ENCODE measurements around the gene COPS3.

COPS3 gene

DNA sequence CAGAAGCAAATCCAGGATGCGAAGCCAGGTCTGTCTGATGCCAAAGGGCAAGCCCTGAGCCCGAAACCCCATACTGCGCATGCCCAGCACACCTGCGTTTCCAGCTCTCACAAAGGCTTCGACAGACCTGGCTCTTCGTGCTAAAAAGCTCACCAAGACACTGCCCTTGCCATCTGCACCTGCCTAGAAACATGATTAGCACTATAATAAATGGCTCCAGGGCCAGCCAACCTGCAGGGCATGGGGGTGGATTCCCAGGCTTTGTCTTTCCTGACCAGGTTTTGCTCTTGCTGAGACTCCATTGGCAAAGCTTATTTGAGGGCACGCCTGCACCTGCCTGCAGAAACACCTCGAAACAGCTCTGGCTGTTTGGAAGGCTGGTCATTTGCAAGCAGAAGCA is 60.5 kb downstream of the COPS3 start:
- H3K4me1 ChIP-seq (ENCODE audit: control insufficient read depth, insufficient read depth, low read length, poor library complexity, severe bottlenecking) = no peaks in the 10 kb centered on the region
- H3K27me3 ChIP-seq (replicated peaks; ENCODE audit: control insufficient read depth, insufficient read depth, low read length, poor library complexity, severe bottlenecking) = no peaks in the 10 kb centered on the region
- no peaks in the 10 kb centered on the region for H3K9me3 ChIP-seq (ENCODE audit: control insufficient read depth, low read length)
- peaks cover 94% of the 10 kb centered on the region for H3K36me3 ChIP-seq (ENCODE audit: control insufficient read depth, insufficient read depth, low read length)
- no peak for DNase-seq
- H3K27ac ChIP-seq (ENCODE audit: insufficient read depth, low read length, poor library complexity, severe bottlenecking) = no peak overlapping the region
- no peak overlapping the region for H3K4me3 ChIP-seq (ENCODE audit: insufficient read depth, low read depth, low read length, poor library complexity, severe bottlenecking)

DNA sequence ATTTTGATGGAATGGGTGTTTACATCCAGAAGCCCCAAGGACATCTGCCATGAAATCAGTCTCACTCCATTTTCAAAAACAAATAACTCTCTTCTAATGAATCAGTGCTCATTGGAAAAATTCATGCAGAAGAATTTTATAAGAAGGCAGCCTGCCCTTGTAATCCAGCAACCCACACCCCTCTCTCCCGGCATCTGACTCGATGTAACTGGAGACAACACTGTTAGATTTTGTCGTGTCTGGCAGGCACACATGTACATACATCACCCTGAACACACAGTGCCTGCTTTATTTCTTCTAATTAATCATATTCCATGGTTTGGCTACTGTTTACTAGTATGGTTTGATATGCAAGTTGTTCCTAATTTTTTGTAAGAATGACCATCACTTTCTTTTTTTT is 63.1 kb downstream of the COPS3 start:
- H3K27ac ChIP-seq (ENCODE audit: insufficient read depth, low read length, poor library complexity, severe bottlenecking) = no peak overlapping the region

DNA sequence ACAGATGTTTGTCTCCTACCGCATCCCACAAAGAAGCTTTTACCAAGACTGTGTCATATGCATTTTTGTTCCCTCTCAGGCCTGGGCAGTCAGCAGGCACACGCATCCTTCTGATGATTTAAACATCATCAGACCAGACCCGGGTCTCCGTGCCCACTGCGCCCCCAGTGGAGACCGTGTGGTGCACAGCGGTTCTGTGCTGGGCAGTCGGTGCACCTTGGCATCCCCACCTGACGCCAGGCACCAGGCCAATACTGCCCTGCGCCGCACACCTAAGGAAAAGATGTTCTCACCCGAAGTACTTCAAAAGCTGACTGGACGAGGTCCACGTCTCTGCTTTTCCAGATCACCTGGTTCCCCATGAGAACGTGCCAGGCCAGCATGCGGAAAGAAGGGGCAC is 64.3 kb downstream of the COPS3 start:
- Histone ChIP-seq H3K4me3 (ENCODE audit: insufficient read depth, low read depth, low read length, poor library complexity, severe bottlenecking) (no peak overlapping the region), H3K36me3 (ENCODE audit: control insufficient read depth, insufficient read depth, low read length) (peaks cover 82% of the 10 kb centered on the region), H3K4me1 (ENCODE audit: control insufficient read depth, insufficient read depth, low read length, poor library complexity, severe bottlenecking) (no peaks in the 10 kb centered on the region), H3K27me3 (replicated peaks; ENCODE audit: control insufficient read depth, insufficient read depth, low read length, poor library complexity, severe bottlenecking) (no peaks in the 10 kb centered on the region), H3K27ac (ENCODE audit: insufficient read depth, low read length, poor library complexity, severe bottlenecking) (no peak overlapping the region), H3K9me3 (ENCODE audit: control insufficient read depth, low read length) (no peaks in the 10 kb centered on the region)
- DNase-seq = no peak

More for the DNA sequence above, 63.1 kb downstream of the COPS3 start:
- H3K36me3 ChIP-seq (ENCODE audit: control insufficient read depth, insufficient read depth, low read length) = peaks cover 90% of the 10 kb centered on the region
- no peak overlapping the region for H3K4me3 ChIP-seq (ENCODE audit: insufficient read depth, low read depth, low read length, poor library complexity, severe bottlenecking)
- no peaks in the 10 kb centered on the region for H3K9me3 ChIP-seq (ENCODE audit: control insufficient read depth, low read length)
- no peaks in the 10 kb centered on the region for H3K27me3 ChIP-seq (replicated peaks; ENCODE audit: control insufficient read depth, insufficient read depth, low read length, poor library complexity, severe bottlenecking)
- no peak for DNase-seq
- H3K4me1 ChIP-seq (ENCODE audit: control insufficient read depth, insufficient read depth, low read length, poor library complexity, severe bottlenecking) = no peaks in the 10 kb centered on the region

DNA sequence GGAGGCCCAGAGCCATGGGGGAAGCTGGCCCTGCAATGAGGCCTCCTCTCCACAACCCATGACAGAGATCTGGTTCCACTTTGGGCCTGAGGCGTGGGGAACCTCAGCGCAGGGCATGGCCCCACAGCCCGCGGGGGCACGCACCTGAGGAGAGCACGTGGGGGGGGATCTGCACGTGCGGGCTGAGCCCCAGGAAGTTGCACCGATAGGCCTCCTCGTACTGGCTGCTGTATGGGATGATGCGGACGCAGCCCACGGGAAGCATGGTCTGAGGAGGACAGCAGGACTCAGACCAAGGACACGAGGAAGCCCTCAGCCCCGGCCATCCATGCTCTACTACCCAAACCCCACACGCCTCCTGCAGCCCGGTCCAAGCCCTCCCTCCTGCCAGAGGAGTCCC is 64.8 kb downstream of the COPS3 start:
- no peaks in the 10 kb centered on the region for H3K9me3 ChIP-seq (ENCODE audit: control insufficient read depth, low read length)
- H3K4me1 ChIP-seq (ENCODE audit: control insufficient read depth, insufficient read depth, low read length, poor library complexity, severe bottlenecking) = no peaks in the 10 kb centered on the region
- DNase-seq = no peak
- H3K27me3 ChIP-seq (replicated peaks; ENCODE audit: control insufficient read depth, insufficient read depth, low read length, poor library complexity, severe bottlenecking) = no peaks in the 10 kb centered on the region
- H3K27ac ChIP-seq (ENCODE audit: insufficient read depth, low read length, poor library complexity, severe bottlenecking) = no peak overlapping the region
- peaks cover 77% of the 10 kb centered on the region for H3K36me3 ChIP-seq (ENCODE audit: control insufficient read depth, insufficient read depth, low read length)
- no peak overlapping the region for H3K4me3 ChIP-seq (ENCODE audit: insufficient read depth, low read depth, low read length, poor library complexity, severe bottlenecking)

DNA sequence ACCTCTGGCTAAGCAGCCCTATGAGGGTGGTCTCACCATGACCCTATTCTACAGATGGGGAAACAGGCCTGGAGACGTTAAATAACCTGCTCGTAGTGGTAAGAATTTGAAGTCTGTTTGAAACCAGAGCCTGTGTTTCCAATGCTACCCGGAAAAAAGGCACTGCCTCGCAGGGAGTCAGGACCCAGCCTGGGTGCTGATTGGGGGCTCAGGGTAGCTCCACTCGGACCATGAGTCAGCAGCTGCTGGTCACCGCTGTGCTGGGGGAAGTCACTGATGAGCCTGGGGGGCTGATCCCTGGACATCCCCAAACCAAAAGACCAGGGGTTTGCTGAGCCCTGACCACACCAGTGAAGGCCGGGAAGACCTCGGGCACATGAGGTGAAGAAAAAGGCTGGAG is 65.5 kb downstream of the COPS3 start:
- H3K27me3 ChIP-seq (replicated peaks; ENCODE audit: control insufficient read depth, insufficient read depth, low read length, poor library complexity, severe bottlenecking) = no peaks in the 10 kb centered on the region
- DNase-seq = no peak
- H3K9me3 ChIP-seq (ENCODE audit: control insufficient read depth, low read length) = no peaks in the 10 kb centered on the region
- no peak overlapping the region for H3K4me3 ChIP-seq (ENCODE audit: insufficient read depth, low read depth, low read length, poor library complexity, severe bottlenecking)
- H3K4me1 ChIP-seq (ENCODE audit: control insufficient read depth, insufficient read depth, low read length, poor library complexity, severe bottlenecking) = no peaks in the 10 kb centered on the region
- H3K27ac ChIP-seq (ENCODE audit: insufficient read depth, low read length, poor library complexity, severe bottlenecking) = no peak overlapping the region
- peaks cover 70% of the 10 kb centered on the region for H3K36me3 ChIP-seq (ENCODE audit: control insufficient read depth, insufficient read depth, low read length)

DNA sequence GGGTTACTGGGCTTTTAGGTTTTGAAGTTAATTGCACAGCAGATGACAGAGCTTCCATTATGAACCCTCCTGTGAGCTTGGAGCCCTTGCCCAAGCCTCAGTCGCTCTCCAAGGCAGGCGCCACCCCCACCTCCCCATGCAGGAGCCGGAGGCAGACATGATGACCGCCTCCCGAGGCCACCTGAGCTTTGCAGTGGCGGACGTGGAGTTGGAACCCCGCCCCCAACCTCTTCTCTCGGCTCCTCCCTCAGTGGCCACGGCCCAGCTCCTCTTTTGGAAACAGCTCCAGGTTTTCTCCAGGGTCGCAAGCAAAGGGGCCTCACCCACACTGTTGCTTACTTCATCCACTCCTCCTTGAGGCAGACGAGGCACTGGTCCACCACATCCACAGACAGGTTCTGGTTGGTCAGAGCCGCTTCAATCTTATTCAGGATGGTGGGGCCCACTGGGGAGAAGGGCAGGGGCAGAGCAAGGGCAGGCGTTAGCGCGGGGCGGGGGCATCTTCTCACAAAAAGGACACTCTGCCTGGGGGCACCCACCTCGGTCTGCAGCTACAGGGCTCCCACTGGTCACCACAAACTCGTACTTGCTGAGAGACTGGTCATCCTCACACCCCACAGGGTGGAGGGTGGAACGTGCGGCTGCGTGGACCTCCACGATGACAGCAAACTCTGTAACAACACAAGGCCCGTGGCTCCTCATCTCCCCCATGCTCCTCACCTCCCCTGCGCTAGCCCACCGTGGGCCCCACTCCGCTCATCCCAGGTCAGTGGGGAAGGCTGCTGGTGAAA is 66.2 kb downstream of the COPS3 start:
- no peak overlapping the region for H3K4me3 ChIP-seq (ENCODE audit: insufficient read depth, low read depth, low read length, poor library complexity, severe bottlenecking)
- no peaks in the 10 kb centered on the region for H3K4me1 ChIP-seq (ENCODE audit: control insufficient read depth, insufficient read depth, low read length, poor library complexity, severe bottlenecking)
- DNase-seq = no peak
- no peaks in the 10 kb centered on the region for H3K9me3 ChIP-seq (ENCODE audit: control insufficient read depth, low read length)
- H3K36me3 ChIP-seq (ENCODE audit: control insufficient read depth, insufficient read depth, low read length) = peaks cover 63% of the 10 kb centered on the region
- no peak overlapping the region for H3K27ac ChIP-seq (ENCODE audit: insufficient read depth, low read length, poor library complexity, severe bottlenecking)
- H3K27me3 ChIP-seq (replicated peaks; ENCODE audit: control insufficient read depth, insufficient read depth, low read length, poor library complexity, severe bottlenecking) = no peaks in the 10 kb centered on the region

DNA sequence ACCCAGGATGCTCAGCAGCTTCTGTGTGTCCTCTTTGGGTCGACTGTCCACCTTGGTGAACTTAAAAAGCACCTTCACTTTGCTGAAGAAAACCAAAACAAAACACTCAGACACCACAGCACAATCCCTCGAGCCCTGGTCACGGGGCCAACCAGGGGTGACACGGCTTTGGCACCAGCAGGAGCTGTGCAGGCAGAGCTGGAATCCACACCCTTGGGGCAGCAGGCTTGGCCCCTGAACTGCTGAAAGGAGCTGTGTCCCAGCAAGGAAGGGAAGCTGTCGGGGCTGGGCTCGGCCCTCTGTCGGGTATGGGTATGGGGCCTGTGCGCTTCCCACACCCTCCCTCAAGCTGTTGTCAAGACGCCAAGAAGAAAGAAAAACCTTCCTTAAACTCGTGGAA is 67.3 kb downstream of the COPS3 start:
- DNase-seq = no peak
- no peaks in the 10 kb centered on the region for H3K4me1 ChIP-seq (ENCODE audit: control insufficient read depth, insufficient read depth, low read length, poor library complexity, severe bottlenecking)
- no peak overlapping the region for H3K27ac ChIP-seq (ENCODE audit: insufficient read depth, low read length, poor library complexity, severe bottlenecking)
- H3K27me3 ChIP-seq (replicated peaks; ENCODE audit: control insufficient read depth, insufficient read depth, low read length, poor library complexity, severe bottlenecking) = no peaks in the 10 kb centered on the region
- peaks cover 58% of the 10 kb centered on the region for H3K36me3 ChIP-seq (ENCODE audit: control insufficient read depth, insufficient read depth, low read length)
- no peak overlapping the region for H3K4me3 ChIP-seq (ENCODE audit: insufficient read depth, low read depth, low read length, poor library complexity, severe bottlenecking)
- H3K9me3 ChIP-seq (ENCODE audit: control insufficient read depth, low read length) = no peaks in the 10 kb centered on the region

DNA sequence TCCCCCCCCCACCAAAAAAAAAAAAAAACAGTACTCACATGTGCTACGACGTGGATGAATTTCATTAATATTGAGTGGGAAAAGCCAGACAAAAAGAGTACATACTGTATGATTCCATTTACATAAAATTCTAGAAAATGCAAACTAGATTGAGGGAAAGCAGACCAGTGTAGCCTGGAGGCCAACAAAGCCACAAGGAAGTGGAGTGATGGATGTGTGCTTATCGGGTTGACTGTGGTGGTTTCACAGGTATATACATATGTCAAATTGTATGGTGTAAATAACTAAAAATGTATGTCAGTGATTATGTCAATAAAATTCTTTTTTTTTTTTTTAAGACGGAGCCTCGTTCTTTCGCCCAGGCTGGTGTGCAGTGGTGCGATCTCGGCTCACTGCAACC is 73.0 kb downstream of the COPS3 start:
- no peak for DNase-seq
- H3K27me3 ChIP-seq (replicated peaks; ENCODE audit: control insufficient read depth, insufficient read depth, low read length, poor library complexity, severe bottlenecking) = no peaks in the 10 kb centered on the region
- H3K4me1 ChIP-seq (ENCODE audit: control insufficient read depth, insufficient read depth, low read length, poor library complexity, severe bottlenecking) = peaks cover 23% of the 10 kb centered on the region
- H3K4me3 ChIP-seq (ENCODE audit: insufficient read depth, low read depth, low read length, poor library complexity, severe bottlenecking) = no peak overlapping the region
- H3K27ac ChIP-seq (ENCODE audit: insufficient read depth, low read length, poor library complexity, severe bottlenecking) = no peak overlapping the region
- peaks cover 4% of the 10 kb centered on the region for H3K36me3 ChIP-seq (ENCODE audit: control insufficient read depth, insufficient read depth, low read length)
- no peaks in the 10 kb centered on the region for H3K9me3 ChIP-seq (ENCODE audit: control insufficient read depth, low read length)

DNA sequence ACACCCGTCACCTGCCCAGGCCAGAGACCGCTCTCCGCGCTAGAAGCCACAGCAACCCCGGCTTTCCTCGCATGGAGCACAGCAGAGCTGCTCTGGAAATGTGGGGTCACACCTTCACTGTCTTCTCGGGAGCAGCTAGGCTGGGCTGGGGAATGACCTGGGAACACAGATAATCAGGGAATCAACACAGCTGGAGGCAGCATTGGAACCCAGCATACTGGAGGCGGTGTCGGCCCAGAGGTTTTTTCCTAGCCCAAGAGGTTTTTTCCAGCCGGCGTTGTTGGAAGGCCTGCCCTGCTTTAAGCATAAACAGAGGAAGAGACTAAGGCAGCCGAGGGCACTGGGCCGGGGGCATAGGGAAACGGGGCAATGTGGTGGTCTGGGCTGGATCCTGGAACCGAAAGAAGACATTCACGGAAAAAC is 74.1 kb downstream of the COPS3 start:
- Histone ChIP-seq H3K27ac (ENCODE audit: insufficient read depth, low read length, poor library complexity, severe bottlenecking) (no peak overlapping the region), H3K27me3 (replicated peaks; ENCODE audit: control insufficient read depth, insufficient read depth, low read length, poor library complexity, severe bottlenecking) (no peaks in the 10 kb centered on the region), H3K9me3 (ENCODE audit: control insufficient read depth, low read length) (no peaks in the 10 kb centered on the region), H3K4me1 (ENCODE audit: control insufficient read depth, insufficient read depth, low read length, poor library complexity, severe bottlenecking) (peaks cover 23% of the 10 kb centered on the region), H3K36me3 (ENCODE audit: control insufficient read depth, insufficient read depth, low read length) (no peaks in the 10 kb centered on the region), H3K4me3 (ENCODE audit: insufficient read depth, low read depth, low read length, poor library complexity, severe bottlenecking) (no peak overlapping the region)
- DNase-seq = no peak

DNA sequence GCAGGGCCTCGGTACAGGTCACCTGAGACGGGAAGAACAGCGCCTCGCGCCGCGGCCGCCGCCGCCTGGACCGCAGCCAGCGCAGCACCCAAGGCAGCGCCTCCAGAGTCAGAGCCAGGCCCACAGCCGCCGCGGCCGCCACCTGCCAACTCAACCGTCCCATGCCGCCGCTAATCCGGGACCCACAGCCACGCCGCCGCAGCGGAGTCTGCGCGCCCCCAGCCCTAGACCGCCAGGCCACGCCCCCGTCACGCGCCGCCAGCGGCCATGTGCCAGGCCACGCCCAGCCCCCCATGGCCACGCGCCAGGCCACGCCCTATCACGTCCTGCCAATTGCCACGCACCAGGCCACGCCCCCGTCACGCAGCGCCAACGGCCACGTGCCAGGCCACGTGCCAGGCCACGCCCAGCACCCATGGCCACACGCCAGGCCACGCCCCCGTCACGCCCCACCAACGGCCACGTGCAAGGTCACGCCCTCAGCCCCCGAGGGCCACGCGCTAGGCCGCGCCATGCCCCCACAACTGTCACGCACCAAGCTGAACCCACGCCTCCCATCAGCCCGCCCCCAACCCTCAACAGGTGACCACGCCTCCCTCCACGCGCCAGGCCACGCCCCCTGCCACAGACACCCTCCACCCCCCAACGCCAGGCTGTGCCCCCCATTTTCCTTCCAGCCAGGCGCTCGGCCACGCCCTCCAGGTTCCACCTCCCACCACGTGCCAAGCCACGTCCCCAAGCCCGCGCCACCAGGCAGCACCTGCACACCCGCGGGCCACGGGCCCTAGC is 74.7 kb downstream of the COPS3 start, which contains the start of gene PLD6:
PLD6 (minus strand) TSS at position 210 of the 789 bp plus-strand sequence; CDS start at position 163, 47 bp downstream.
- Histone ChIP-seq H3K4me1 (ENCODE audit: control insufficient read depth, insufficient read depth, low read length, poor library complexity, severe bottlenecking) (peaks cover 23% of the 10 kb centered on the region), H3K9me3 (ENCODE audit: control insufficient read depth, low read length) (no peaks in the 10 kb centered on the region), H3K27ac (ENCODE audit: insufficient read depth, low read length, poor library complexity, severe bottlenecking) (peak within 1 kb of the TSS; percentile 76), H3K27me3 (replicated peaks; ENCODE audit: control insufficient read depth, insufficient read depth, low read length, poor library complexity, severe bottlenecking) (no peaks in the 10 kb centered on the region), H3K4me3 (ENCODE audit: insufficient read depth, low read depth, low read length, poor library complexity, severe bottlenecking) (peak within 1 kb of the TSS; percentile 37), H3K36me3 (ENCODE audit: control insufficient read depth, insufficient read depth, low read length) (no peaks in the 10 kb centered on the region)
- DNase-seq = peak; percentile 86 to 93 (median 93)
